IPS-NIHi7 (cell line): ENCODE measurements around the gene UNKL.

Experiments used
- DNase-seq: peaks from one replicate; pipeline ENCODE4 v3.0.0; 2012; ENCODE audit warnings: mixed read lengths; ENCODE audit errors: extremely low spot score

The UNKL gene

GRCh38 chr16:1325673-1326371, 88.7 kb downstream of the UNKL start:
- DNase-seq = no peak

- DNase-seq = no peak
Observed at GRCh38 chr16:1325261-1325660, 89.2 kb downstream of the UNKL start.

GRCh38 chr16:1324286-1324826, 90.1 kb downstream of the UNKL start:
- DNase-seq = no peak

DNA sequence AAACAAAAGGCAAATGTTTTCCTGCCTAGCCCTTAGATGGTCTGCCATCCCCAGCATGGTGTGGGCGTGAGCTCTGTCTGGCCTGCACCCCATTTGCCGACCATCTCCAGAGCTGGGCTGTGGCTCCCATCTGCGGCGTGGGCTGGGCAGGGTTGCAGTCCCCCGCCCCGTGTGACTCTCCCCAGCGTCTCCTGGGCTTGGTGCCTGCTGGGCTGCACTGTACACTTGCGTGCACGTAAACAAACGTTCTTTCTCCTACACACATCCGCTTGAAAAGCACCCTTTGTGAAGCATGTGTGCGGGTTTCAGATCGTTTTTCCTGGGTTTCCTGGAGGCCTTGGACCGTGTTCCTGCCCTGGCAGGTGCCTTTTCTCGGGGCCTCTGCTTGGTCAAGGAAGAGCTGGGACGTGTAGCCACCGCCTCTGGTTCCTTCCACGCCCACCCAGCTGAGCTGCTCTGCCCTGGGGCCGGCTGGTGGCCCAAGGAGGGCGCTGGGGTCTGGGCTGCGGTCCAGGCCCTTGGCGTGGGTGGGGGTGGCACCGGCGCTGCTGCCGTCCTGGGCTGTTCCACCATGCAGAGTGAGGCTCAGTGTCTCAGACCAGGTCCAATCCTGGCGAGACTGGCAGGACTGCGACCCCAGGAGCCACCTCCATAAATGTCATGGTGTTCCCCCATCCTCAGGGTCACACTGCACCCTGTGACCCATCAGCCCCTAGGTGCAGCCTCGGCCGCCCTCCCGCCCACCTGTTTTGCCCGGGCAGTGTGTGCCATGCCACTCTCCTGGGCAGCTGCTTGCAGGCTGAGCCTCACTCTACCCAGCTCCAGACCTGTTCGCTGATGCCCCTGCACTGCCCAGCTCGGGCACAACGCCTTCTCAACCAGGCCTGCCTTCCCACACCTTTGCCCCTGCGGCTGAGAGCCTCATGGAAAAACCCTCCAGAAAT, 90.9 kb downstream of the UNKL start:
- DNase-seq = no peak

DNA sequence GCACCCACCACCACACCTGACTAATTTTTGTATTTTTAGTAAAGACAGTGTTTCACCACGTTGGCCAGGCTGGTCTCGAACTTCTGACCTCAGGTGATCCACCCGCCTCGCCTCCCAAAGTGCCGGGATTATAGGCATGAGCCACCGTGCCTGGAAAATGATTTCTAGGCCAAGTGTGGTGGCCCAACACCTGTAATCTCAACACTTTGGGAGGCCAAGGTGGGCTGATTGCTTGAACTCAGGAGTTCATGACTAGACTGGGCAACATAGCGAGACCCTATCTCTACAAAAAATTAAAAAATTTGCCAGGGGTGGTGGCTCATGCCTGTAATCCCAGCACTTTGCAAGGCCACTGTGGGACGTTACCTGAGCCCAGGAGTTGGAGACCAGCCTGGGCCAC, 92.1 kb downstream of the UNKL start:
- no peak for DNase-seq

GRCh38 chr16:1320658-1321240, 93.8 kb downstream of the UNKL start:
- no peak for DNase-seq

DNA sequence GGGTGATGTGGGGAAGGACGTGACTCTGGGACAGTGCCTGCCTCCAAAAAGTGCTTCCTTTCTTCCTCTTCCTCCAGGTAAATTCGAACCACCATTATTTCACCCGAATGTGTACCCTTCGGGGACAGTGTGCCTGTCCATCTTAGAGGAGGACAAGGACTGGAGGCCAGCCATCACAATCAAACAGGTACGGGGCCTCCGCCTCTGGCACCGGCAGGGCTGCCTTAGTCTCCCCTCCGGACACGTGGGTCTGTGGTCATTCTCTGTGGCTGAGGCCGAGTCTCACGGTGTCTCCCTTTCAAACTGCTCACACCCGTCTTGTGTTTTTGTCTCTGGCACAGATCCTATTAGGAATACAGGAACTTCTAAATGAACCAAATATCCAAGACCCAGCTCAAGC, 94.4 kb downstream of the UNKL start:
- DNase-seq = no peak

- no peak for DNase-seq
Observed at GRCh38 chr16:1319041-1319440, 95.5 kb downstream of the UNKL start.

DNA sequence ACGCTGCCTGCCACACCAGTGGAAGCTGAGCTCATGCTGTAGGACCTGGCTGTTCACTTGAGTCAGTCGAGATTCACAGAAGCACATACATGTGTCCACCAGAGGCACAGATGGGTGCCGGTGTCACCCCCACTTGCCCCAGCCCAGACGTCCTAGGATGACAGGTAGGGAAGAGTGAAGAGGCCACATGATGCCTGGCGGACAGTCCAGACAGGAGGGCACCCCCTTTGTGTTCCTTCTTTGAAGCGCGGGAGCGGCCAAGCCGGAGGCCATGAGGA, 96.3 kb downstream of the UNKL start:
- DNase-seq = no peak

- no peak for DNase-seq
Observed at GRCh38 chr16:1317479-1318267, 96.8 kb downstream of the UNKL start.

DNA sequence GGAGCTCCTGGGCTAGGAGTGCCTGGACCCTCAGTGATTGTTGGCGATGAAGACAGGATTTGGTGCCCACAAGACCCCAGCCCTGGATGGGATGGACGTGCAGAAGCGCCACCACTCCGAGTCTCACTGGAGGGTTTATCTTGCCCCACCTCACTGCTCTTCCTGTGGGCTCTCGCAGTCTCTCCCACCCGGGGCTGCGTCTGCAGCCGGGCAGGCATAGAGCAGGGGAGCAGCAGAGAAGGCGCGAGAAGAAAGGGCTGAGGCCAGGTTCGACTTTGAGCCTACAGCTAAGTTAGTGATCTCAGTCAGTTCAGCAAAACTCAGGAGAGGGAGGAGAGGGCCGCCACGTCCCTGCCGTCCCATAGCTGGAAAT, 98.5 kb downstream of the UNKL start:
- DNase-seq = no peak

GRCh38 chr16:1315081-1316032, 99.1 kb downstream of the UNKL start:
- DNase-seq = no peak

DNA sequence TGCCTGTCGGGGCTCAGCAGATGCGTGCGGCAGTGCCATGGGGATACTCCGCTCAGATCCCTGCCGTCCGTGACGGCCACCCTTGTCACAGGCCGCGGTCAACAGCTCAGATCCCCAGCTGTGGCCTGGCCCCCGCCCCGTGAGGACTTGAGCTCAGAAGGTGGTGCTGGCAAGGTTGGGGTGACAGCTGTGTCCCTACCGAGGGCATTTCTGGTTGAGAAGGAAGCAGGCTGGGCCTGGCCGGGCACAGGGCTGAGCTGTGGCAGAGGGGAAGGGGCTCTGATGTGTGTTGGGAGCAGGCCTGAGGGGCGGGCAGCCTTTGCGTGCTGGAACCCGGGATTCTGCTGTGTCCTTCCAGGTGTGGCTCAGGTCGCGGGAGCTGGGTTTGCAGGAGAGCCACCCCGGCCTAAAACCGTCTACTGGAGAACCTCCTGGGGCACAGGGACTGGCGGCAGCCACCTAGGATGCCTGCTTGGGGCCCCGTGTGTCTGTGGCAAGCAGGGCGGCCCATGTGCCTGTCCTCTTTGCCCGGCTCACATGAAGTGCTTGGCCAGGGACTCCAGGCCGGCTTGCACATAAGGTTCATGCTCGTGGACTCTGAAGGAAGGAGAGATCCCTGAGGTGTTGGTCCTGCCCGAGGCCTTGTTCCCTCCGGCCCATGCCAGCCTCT, 100.0 kb downstream of the UNKL start:
- no peak for DNase-seq

DNA sequence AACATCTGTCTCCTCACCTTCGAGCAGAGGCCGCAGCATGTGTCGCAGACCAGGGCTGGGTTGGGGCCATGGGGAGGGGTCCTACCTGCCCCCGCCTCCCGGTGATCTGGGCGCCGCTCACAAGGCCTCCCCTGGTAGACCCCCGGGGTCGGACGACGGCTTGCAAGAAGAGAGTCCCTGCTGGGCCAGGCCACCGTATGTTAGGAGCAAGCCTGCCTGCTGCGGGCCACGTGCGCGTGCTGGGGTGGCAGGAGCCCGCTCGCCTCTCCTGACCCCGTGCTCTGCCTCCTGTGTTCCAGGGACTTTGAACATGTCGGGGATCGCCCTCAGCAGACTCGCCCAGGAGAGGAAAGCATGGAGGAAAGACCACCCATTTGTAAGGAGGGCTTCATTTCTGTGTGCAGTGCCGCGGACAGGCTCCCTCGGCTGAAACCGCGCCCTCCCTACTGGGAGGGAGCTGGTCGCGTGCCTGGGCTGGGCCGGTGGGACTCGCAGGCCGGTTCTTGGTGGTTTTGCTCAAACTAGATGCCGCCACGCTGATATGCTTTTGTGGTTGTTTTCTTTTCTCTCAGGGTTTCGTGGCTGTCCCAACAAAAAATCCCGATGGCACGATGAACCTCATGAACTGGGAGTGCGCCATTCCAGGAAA, 100.7 kb downstream of the UNKL start:
- no peak for DNase-seq
